HG02885 (cell line): ENCODE data around the gene DLGAP1.

ENCODE experiments used
- ATAC-seq: cut with Tn5 transposase; IDR thresholded peaks from one replicate; pipeline ENCODE4 v1.9.1; 2021; ENCODE audit warnings: mild to moderate bottlenecking; ENCODE audit not compliant: unreplicated experiment, poor library complexity

DLGAP1 gene

DNA sequence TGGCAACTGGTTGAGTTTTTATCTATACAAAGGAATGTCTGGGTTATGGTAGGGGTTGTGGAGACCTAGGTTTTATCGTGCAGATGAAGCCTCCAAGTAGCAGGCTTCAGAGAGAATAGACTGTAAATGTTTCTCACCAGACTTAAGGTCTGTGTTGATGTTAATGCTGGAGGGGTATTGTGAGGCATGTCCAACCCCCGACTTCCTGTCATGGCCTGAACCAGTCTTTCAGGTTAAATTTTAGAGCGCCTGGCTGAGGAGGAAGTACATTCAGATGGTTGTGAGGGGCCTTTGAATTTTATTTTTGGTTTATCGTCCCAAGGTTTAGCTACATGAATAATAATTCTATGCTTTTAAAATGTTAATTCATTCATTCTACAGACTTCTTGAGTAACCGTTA lies 435.1 kb downstream of the DLGAP1 start:
- ATAC-seq = no peak

- peak; percentile 88 for ATAC-seq
Measured at GRCh38 chr18:4017480-4017879, 437.6 kb downstream of the DLGAP1 start.

- ATAC-seq = no peak
Measured at GRCh38 chr18:4016391-4017049, 438.6 kb downstream of the DLGAP1 start.

DNA sequence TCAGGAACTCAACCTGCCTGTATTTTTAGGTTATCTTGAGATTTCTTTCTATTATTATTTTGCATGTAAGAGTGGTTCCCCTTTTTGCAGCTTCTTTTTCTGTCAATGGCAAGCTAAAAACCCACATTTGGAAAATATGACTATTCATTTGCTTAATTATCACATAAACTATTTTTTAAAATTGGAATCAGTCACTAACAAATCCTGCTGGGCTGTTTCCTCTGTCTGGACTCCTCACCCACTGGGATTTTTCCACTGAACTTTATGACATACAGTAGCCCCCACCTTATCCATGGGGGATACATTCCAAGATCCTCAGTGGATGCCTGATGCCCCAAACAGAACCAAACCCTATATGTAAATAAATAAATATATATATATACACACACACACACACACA lies 447.3 kb downstream of the DLGAP1 start:
- no peak for ATAC-seq

- ATAC-seq = no peak
Measured at GRCh38 chr18:4004183-4004829, 450.8 kb downstream of the DLGAP1 start.

GRCh38 chr18:3998698-3999333 lies 456.3 kb downstream of the DLGAP1 start:
- no peak for ATAC-seq

GRCh38 chr18:3995476-3996102 lies 459.5 kb downstream of the DLGAP1 start:
- ATAC-seq = peak; percentile 76

GRCh38 chr18:3993941-3994687 lies 461.0 kb downstream of the DLGAP1 start:
- ATAC-seq = no peak

- ATAC-seq = no peak
Measured at GRCh38 chr18:3985664-3986063, 469.4 kb downstream of the DLGAP1 start.

GRCh38 chr18:3985020-3985419 lies 470.1 kb downstream of the DLGAP1 start:
- ATAC-seq = no peak

DNA sequence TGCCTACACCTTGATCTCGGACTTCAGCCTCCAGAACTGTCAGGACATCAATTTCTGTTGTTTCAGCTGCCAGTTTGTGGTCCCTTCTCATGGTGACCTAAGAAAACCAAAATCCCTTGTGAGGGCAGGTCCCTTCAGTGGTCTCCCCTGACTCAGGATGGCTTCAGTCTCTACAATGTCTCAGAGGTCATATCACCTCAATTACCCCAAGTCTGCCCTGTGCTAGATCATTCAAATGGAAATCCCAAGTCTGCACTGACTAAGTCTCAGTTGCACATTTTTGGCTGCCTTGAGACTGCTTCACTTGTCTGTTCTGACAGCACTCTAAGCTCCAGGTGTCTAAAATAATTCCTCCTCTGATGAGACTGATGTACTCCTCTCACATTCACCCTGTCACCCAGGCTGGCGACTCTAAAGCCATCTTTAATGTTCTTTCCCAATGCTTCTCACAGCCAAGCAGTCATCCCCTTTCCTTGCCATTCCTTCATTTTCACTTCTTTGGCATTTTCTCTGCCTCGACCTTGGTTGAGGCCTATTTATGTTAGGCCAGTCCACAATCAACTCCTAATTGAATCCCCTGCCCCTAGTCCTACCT lies 470.8 kb downstream of the DLGAP1 start:
- no peak for ATAC-seq

DNA sequence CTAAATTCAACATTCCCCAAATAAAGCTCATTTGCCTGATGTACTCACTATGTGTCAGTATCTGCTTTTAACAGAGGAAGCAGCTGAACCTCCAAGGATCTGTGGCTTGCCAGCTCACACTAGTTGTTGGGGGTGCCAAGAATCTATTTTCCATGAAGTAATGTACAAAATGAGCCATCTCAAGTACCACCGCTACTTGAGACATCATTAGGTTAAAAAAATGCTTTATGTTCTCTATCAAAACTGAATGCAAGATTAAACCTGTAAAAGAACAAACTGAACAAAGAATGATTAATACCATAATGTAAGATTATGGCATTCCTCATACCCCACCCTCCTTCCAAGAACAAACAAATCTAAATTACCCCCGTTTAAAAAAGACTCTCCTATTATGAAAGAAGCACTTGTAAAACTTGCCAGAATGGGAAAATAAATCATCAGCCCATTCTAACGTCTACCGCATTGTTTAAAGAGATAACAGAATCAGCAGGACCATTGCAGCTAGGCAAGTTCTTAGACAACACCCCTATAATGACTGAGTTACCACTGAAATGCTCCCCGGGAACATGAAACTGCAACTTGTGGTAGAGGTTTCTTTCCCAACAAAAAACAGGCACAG lies 471.6 kb downstream of the DLGAP1 start:
- no peak for ATAC-seq

DNA sequence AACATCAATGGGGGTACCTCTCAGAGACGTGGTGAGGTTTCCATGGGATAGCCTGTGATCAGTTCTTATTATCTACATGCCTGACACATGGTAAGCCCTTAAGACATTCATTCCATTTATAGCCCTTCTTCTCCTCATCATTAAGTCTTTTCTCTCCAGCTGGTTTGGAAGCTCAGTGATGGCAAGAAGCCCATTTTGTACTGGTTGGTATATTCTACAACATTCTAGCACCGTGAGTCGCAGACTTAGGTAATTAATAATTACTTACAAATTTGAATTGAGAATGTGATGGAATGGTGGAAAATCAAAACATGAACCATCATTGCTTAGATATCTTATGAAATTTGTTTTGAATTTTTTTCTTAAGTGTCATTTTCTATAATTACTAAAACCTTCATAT lies 472.6 kb downstream of the DLGAP1 start:
- no peak for ATAC-seq

DNA sequence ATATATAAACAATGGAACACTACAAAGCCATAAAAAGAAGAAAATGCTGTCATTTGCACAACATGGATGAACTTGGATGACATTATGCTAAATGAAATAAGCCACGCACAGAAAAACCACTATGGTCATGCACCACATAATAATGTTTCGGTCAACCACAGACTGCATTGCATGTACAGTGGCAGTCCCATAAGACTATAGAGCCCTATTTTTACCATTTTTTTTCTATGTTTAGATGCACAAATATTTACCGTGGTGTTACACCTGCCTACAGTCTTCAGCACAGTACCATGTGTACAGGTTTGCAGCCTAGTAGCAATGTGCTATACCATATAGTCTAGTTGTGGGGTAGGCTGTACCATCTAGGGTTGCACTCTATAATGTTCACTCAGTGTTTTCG lies 476.1 kb downstream of the DLGAP1 start:
- ATAC-seq = no peak

- no peak for ATAC-seq
Measured at GRCh38 chr18:3973191-3973850, 481.8 kb downstream of the DLGAP1 start.

GRCh38 chr18:3972291-3972930 lies 482.7 kb downstream of the DLGAP1 start:
- ATAC-seq = no peak

DNA sequence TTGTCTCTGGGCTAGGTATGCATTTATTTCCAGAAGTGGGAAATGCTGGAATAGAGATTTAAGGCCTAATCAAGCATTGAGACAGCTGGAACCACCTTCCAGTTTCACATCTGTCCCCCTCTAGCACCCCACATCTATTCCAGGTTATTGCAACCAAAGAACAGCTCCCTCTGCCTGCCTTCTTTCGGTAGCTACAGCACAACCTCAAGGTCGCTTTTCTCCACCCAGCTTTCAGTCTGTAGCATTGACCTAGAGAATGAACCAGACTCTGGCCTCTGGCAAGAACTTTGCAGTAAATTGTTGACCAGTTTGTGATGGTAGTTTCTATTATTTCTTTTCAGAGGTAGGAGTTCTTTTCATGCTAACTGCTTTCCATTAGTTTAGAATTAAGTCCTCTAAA lies 484.2 kb downstream of the DLGAP1 start:
- no peak for ATAC-seq

GRCh38 chr18:3967359-3968180 lies 487.5 kb downstream of the DLGAP1 start:
- no peak for ATAC-seq
